K562 (cell line): ENCODE results near the gene MYLIP. TPM values are rescaled to one million over a fixed set of nuclear protein-coding genes. Genes with fewer than 3 reads are reported as not detected.

Experiments used
- CBX3 ChIP-seq, 2 experiments: IDR thresholded peaks; 1 replicate in 1 of 2; 2 replicates in 1 of 2; pipeline ENCODE4 v1.6.1; 2012; ENCODE audit warnings: inconsistent platforms in 2 of 2, low read length in 2 of 2, borderline replicate concordance in 1 of 2, control low read depth in 1 of 2
- CEBPB ChIP-seq: fragments of 450-650 bp; IDR thresholded peaks from 2 replicates; pipeline ENCODE4 v1.6.1; 2016; ENCODE audit warnings: missing genetic modification characterization, missing compliant biosample characterization
- GATAD2B ChIP-seq: fragments of 450-650 bp; IDR thresholded peaks from 2 replicates; pipeline ENCODE4 v1.6.1; 2017; ENCODE audit warnings: mild to moderate bottlenecking, borderline replicate concordance
- GTF2F1 ChIP-seq: IDR thresholded peaks from 2 replicates; pipeline ENCODE4 v1.6.1; 2011; ENCODE audit warnings: low read depth, low read length, improper control_type of control experiment
- ILF3 ChIP-seq: fragments of 450-650 bp; IDR thresholded peaks from 2 replicates; pipeline ENCODE4 v1.6.1; 2018; ENCODE audit warnings: antibody characterized with exemption, mild to moderate bottlenecking, moderate library complexity, borderline replicate concordance
- NEUROD1 ChIP-seq: fragments of 150-350 bp; IDR thresholded peaks from 2 replicates; pipeline ENCODE4 v1.6.1; 2014; ENCODE audit warnings: borderline replicate concordance, low read length, low read depth; ENCODE audit not compliant: partially characterized antibody
- SAFB2 ChIP-seq: fragments of 200-400 bp; formaldehyde crosslinking; IDR thresholded peaks from 2 replicates; pipeline ENCODE4 v1.6.1; 2018; ENCODE audit warnings: borderline replicate concordance, low read length, low read depth, moderate library complexity; ENCODE audit not compliant: severe bottlenecking
- SMC3 ChIP-seq: conservative IDR thresholded peaks from 2 replicates; pipeline ENCODE4 v1.6.1; 2011; ENCODE audit warnings: low read depth, low read length, improper control_type of control experiment; ENCODE audit not compliant: insufficient read depth
- SNRNP70 ChIP-seq: fragments of 200-400 bp; formaldehyde crosslinking; optimal IDR thresholded peaks from 2 replicates; pipeline ENCODE3; 2017; ENCODE audit warnings: low read depth, low read length
- TEAD2 ChIP-seq: fragments of 450-650 bp; IDR thresholded peaks from 2 replicates; pipeline ENCODE4 v1.6.1; 2016; ENCODE audit warnings: missing genetic modification characterization, control low read depth, missing compliant biosample characterization
- ZNF408 ChIP-seq: fragments of 250-450 bp; sonication (Bioruptor Pico); IDR thresholded peaks from 2 replicates; pipeline ENCODE4 v1.4.0; 2020; ENCODE audit warnings: low read depth, mild to moderate bottlenecking, moderate library complexity
- polyA plus RNA-seq, 8 experiments: library from polyadenylated mRNA; depleted of rRNA in 4 of 8; stranded (reverse) in 5 of 8; unstranded in 3 of 8; fragments of >200 nt; fragmentation: Nextera tagmentation in 2 of 8; fragmentation: Illumina TruSeq in 1 of 8; extraction: Ambion mirVana in 2 of 8; extraction: Trizol in 1 of 8; gene quantifications; 2 replicates each; pipeline versions ENCODE4 v1.2.1 to v1.2.3, GENCODE V29; 2011 to 2014; ENCODE audit warnings: inconsistent platforms in 1 of 8, missing spikeins in 1 of 8
- total RNA-seq, 7 experiments: library from RNA; depleted of rRNA in 6 of 7; stranded (reverse); fragments of >200 nt in 6 of 7; fragmentation: Illumina TruSeq in 2 of 7; extraction: Trizol in 2 of 7; gene quantifications; 2 replicates each; pipeline versions ENCODE4 v1.2.1 to v1.2.3, GENCODE V29; 2011 to 2021; ENCODE audit warnings: low replicate concordance in 1 of 7
- TF ChIP-seq, protein P1 (sequence below): fragments of 450-650 bp; formaldehyde crosslinking; IDR thresholded peaks from 2 replicates; pipeline ENCODE4 v1.4.0; 2020; ENCODE audit warnings: mild to moderate bottlenecking, moderate library complexity
- TF ChIP-seq, protein P2 (sequence below): sonication (generic); formaldehyde crosslinking; IDR thresholded peaks from 2 replicates; pipeline ENCODE4 v1.8.0; 2023; ENCODE audit warnings: mild to moderate bottlenecking, missing genetic modification reagents
- TF ChIP-seq, protein P3 (sequence below): fragments of 450-650 bp; IDR thresholded peaks from 2 replicates; pipeline ENCODE4 v1.6.1; 2017; ENCODE audit warnings: antibody characterized with exemption, mild to moderate bottlenecking
- TF ChIP-seq, protein P4 (sequence below): fragments of 250-450 bp; sonication (Bioruptor Pico); IDR thresholded peaks from 2 replicates; pipeline ENCODE4 v1.8.0; 2021; ENCODE audit warnings: mild to moderate bottlenecking, moderate library complexity

The MYLIP gene
- total and polyA plus RNA-seq, 9 of the 15 experiments (the other 6 are each of a cell fraction or from before 2014, with no cell fraction given) = 10.8 to 43.5 (median 31.5) TPM

DNA sequence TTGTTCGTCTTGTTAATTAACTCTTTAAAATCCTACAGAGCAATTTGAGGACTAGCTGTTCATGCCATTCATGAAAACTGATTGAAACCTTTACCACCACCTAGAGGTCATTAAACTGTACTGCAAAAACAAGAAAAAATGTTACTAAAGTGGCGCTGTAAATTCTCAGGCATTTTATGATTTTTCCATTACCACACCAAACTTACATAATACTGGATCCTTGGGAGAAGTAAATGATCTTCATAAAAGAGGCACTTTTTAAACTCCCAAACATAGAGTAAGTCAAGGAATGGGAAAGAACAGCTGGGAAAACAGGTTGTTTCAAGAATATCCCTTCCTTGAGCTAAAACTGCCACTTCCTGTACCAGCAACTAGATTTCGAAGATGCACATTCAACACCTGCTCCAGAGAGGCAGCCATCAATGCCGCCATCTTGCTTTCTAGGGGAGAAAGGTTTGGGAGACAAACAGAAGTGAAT is 54.3 kb downstream of the MYLIP start (continued):
- TF ChIP-seq, protein P1, sequence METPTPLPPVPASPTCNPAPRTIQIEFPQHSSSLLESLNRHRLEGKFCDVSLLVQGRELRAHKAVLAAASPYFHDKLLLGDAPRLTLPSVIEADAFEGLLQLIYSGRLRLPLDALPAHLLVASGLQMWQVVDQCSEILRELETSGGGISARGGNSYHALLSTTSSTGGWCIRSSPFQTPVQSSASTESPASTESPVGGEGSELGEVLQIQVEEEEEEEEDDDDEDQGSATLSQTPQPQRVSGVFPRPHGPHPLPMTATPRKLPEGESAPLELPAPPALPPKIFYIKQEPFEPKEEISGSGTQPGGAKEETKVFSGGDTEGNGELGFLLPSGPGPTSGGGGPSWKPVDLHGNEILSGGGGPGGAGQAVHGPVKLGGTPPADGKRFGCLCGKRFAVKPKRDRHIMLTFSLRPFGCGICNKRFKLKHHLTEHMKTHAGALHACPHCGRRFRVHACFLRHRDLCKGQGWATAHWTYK (CRISPR knock-in tag) = no peak
- TF ChIP-seq ZNF408 (no peak), ILF3 (peak; percentile 45; the same call in 1 of the 2 replicates), NEUROD1 (no peak), CBX3 (IDR thresholded peaks at IDR 0.05; ENCODE audit: borderline replicate concordance in 1 of 2, low read length in 2 of 2) (0 out of 3 replicates have a peak, but pooled peaks of 1 of the 2 experiments have one; percentile 12), SNRNP70 (no peak), SMC3 (peak; percentile 66), GTF2F1 (no peak), CEBPB (tag) (peak; percentile 29; the same call in 1 of the 2 replicates), TEAD2 (tag) (no peak), GATAD2B (peak; percentile 19; the same call in 1 of the 2 replicates), SAFB2 (no peak)
- TF ChIP-seq, protein P2, sequence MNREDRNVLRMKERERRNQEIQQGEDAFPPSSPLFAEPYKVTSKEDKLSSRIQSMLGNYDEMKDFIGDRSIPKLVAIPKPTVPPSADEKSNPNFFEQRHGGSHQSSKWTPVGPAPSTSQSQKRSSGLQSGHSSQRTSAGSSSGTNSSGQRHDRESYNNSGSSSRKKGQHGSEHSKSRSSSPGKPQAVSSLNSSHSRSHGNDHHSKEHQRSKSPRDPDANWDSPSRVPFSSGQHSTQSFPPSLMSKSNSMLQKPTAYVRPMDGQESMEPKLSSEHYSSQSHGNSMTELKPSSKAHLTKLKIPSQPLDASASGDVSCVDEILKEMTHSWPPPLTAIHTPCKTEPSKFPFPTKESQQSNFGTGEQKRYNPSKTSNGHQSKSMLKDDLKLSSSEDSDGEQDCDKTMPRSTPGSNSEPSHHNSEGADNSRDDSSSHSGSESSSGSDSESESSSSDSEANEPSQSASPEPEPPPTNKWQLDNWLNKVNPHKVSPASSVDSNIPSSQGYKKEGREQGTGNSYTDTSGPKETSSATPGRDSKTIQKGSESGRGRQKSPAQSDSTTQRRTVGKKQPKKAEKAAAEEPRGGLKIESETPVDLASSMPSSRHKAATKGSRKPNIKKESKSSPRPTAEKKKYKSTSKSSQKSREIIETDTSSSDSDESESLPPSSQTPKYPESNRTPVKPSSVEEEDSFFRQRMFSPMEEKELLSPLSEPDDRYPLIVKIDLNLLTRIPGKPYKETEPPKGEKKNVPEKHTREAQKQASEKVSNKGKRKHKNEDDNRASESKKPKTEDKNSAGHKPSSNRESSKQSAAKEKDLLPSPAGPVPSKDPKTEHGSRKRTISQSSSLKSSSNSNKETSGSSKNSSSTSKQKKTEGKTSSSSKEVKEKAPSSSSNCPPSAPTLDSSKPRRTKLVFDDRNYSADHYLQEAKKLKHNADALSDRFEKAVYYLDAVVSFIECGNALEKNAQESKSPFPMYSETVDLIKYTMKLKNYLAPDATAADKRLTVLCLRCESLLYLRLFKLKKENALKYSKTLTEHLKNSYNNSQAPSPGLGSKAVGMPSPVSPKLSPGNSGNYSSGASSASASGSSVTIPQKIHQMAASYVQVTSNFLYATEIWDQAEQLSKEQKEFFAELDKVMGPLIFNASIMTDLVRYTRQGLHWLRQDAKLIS (CRISPR knock-in tag) = no peak
- TF ChIP-seq, protein P3, sequence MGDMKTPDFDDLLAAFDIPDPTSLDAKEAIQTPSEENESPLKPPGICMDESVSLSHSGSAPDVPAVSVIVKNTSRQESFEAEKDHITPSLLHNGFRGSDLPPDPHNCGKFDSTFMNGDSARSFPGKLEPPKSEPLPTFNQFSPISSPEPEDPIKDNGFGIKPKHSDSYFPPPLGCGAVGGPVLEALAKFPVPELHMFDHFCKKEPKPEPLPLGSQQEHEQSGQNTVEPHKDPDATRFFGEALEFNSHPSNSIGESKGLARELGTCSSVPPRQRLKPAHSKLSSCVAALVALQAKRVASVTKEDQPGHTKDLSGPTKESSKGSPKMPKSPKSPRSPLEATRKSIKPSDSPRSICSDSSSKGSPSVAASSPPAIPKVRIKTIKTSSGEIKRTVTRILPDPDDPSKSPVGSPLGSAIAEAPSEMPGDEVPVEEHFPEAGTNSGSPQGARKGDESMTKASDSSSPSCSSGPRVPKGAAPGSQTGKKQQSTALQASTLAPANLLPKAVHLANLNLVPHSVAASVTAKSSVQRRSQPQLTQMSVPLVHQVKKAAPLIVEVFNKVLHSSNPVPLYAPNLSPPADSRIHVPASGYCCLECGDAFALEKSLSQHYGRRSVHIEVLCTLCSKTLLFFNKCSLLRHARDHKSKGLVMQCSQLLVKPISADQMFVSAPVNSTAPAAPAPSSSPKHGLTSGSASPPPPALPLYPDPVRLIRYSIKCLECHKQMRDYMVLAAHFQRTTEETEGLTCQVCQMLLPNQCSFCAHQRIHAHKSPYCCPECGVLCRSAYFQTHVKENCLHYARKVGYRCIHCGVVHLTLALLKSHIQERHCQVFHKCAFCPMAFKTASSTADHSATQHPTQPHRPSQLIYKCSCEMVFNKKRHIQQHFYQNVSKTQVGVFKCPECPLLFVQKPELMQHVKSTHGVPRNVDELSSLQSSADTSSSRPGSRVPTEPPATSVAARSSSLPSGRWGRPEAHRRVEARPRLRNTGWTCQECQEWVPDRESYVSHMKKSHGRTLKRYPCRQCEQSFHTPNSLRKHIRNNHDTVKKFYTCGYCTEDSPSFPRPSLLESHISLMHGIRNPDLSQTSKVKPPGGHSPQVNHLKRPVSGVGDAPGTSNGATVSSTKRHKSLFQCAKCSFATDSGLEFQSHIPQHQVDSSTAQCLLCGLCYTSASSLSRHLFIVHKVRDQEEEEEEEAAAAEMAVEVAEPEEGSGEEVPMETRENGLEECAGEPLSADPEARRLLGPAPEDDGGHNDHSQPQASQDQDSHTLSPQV = peak; percentile 63; the same call in 1 of the 2 replicates
- TF ChIP-seq, protein P4, sequence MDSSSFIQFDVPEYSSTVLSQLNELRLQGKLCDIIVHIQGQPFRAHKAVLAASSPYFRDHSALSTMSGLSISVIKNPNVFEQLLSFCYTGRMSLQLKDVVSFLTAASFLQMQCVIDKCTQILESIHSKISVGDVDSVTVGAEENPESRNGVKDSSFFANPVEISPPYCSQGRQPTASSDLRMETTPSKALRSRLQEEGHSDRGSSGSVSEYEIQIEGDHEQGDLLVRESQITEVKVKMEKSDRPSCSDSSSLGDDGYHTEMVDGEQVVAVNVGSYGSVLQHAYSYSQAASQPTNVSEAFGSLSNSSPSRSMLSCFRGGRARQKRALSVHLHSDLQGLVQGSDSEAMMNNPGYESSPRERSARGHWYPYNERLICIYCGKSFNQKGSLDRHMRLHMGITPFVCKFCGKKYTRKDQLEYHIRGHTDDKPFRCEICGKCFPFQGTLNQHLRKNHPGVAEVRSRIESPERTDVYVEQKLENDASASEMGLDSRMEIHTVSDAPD (CRISPR knock-in tag) = no peak
